Esophagus squamous epithelium (tissue), 4 donors: ENCODE data around the gene TTYH3.

Source experiments
- POLR2A ChIP-seq, 4 donors: fragments of 450-650 bp; IDR thresholded peaks; one replicate each; pipeline ENCODE4 v1.6.1; 2017; ENCODE audit warnings: antibody characterized with exemption in 4 of 4, mild to moderate bottlenecking in 4 of 4, moderate library complexity in 3 of 4
- TF ChIP-seq, protein P1 (sequence below), 6 experiments: fragments of 450-650 bp in 4 of 6; fragments of 200-600 bp in 2 of 6; sonication (generic) in 2 of 6; IDR thresholded peaks; one replicate each; pipeline ENCODE4 v1.5.1; 2016 to 2019; ENCODE audit warnings: antibody characterized with exemption in 6 of 6, mild to moderate bottlenecking in 4 of 6, moderate library complexity in 4 of 6

DNA sequence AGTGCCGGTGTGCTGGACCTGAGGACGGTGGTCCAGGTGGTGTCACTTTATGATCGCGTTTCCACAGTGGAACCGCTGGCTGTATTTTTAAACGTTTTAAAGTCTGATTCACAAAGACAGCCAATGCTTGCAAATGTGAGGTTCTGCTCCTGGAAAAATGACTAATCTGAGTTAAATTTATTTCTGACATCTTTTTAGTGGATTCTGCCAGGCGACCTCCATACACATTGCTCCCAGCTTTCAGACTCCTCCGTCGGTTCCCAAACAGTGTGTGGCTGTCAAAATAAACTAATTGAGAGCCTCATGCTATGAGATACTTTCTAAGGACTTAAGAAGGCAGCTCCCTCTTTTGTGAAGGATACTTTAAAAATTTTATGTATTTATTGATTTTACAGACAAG, 12.7 kb upstream of the TTYH3 start:
- TF ChIP-seq, protein P1, sequence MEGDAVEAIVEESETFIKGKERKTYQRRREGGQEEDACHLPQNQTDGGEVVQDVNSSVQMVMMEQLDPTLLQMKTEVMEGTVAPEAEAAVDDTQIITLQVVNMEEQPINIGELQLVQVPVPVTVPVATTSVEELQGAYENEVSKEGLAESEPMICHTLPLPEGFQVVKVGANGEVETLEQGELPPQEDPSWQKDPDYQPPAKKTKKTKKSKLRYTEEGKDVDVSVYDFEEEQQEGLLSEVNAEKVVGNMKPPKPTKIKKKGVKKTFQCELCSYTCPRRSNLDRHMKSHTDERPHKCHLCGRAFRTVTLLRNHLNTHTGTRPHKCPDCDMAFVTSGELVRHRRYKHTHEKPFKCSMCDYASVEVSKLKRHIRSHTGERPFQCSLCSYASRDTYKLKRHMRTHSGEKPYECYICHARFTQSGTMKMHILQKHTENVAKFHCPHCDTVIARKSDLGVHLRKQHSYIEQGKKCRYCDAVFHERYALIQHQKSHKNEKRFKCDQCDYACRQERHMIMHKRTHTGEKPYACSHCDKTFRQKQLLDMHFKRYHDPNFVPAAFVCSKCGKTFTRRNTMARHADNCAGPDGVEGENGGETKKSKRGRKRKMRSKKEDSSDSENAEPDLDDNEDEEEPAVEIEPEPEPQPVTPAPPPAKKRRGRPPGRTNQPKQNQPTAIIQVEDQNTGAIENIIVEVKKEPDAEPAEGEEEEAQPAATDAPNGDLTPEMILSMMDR (IDR thresholded peaks at IDR 0.05) = no peak
- no peak for TF ChIP-seq POLR2A (IDR thresholded peaks at IDR 0.05)
